Measurements from ENCODE around the gene HCN2. TPM values are rescaled to one million over a fixed set of nuclear protein-coding genes. Genes with fewer than 3 reads are reported as not detected.

Gene HCN2
- 27.9 TPM for total RNA-seq

GRCh38 chr19:589693-590395 lies at the start of gene HCN2:
HCN2 (plus strand) TSS chr19:589881; CDS start chr19:589946, 65 bp downstream.

GRCh38 chr19:543910-544608 lies 45.6 kb upstream of the HCN2 start, which contains the start of gene GZMM:
GZMM (plus strand) TSS chr19:544053; CDS start chr19:544072, 19 bp downstream.

GRCh38 chr19:572140-572742 lies 17.4 kb upstream of the HCN2 start, which contains the start of gene BSG:
BSG (plus strand) TSS chr19:572596; CDS start chr19:572635, 39 bp downstream.

GRCh38 chr19:633068-633785 lies 43.5 kb downstream of the HCN2 start, which contains the start of gene POLRMT:
POLRMT (minus strand) TSS chr19:633537; CDS start chr19:633512, 25 bp downstream.

GRCh38 chr19:639253-640160 lies 49.8 kb downstream of the HCN2 start, which contains the start of gene FGF22:
FGF22 (plus strand) TSS chr19:639879; CDS start chr19:639926, 47 bp downstream.

GRCh38 chr19:662962-663681 lies 73.4 kb downstream of the HCN2 start, which contains the start of gene RNF126:
RNF126 (minus strand) TSS chr19:663214; CDS start chr19:663121, 93 bp downstream.

Other genes starting within 250 kb of the HCN2 start
- 6.2 TPM for gene MIER2, start 245.1 kb upstream of the HCN2 start, total RNA-seq
- gene C2CD4C, start 180.7 kb upstream of the HCN2 start, total RNA-seq, result 28.8 TPM
- gene SHC2, start 128.8 kb upstream of the HCN2 start, total RNA-seq, result 21.0 TPM
- 2.8 TPM for gene MADCAM1, start 93.4 kb upstream of the HCN2 start, total RNA-seq
- 24.7 TPM for gene TPGS1, start 82.4 kb upstream of the HCN2 start, total RNA-seq
- 56.1 TPM for gene CDC34, start 58.1 kb upstream of the HCN2 start, total RNA-seq
- gene GZMM, start 45.8 kb upstream of the HCN2 start, total RNA-seq, result not detected
- 151 TPM for gene BSG, start 17.3 kb upstream of the HCN2 start, total RNA-seq
- 19.4 TPM for gene POLRMT, start 43.7 kb downstream of the HCN2 start, total RNA-seq
- gene FGF22, start 50.0 kb downstream of the HCN2 start, total RNA-seq, result 0.69 TPM
- gene RNF126, start 73.3 kb downstream of the HCN2 start, total RNA-seq, result 20.3 TPM
- gene FSTL3, start 86.5 kb downstream of the HCN2 start, total RNA-seq, result 7.2 TPM
- gene PRSS57, start 105.6 kb downstream of the HCN2 start, total RNA-seq, result not detected
- gene PALM, start 119.1 kb downstream of the HCN2 start, total RNA-seq, result 101 TPM
- 0.23 TPM for gene MISP, start 161.2 kb downstream of the HCN2 start, total RNA-seq
- 35.5 TPM for gene PTBP1, start 207.6 kb downstream of the HCN2 start, total RNA-seq
- 125 TPM for gene PLPPR3, start 232.1 kb downstream of the HCN2 start, total RNA-seq
- 0.46 TPM for gene AZU1, start 238.0 kb downstream of the HCN2 start, total RNA-seq